Omental fat pad (tissue), 4 donors: ENCODE measurements around the gene AGTR1. TPM values are rescaled to one million over a fixed set of nuclear protein-coding genes. Genes with fewer than 3 reads are reported as not detected.

ENCODE experiments used
- ATAC-seq: fragments of 150-250 bp; one replicate; pipeline ENCODE4 v1.9.1; 2016; ENCODE audit warnings: mild to moderate bottlenecking, moderate library complexity; ENCODE audit not compliant: low FRiP score
- DNase-seq: peaks from one replicate; pipeline ENCODE4 v3.0.0-alpha.2; 2019; ENCODE audit warnings: low spot score
- total RNA-seq, 4 donors: library from RNA; depleted of rRNA; stranded (reverse); fragments of >200 nt; gene quantifications; one replicate each; pipeline ENCODE4 v1.1.0, GENCODE V29; 2016
- TF ChIP-seq, protein P1 (sequence below), 3 donors: fragments of 450-650 bp; IDR thresholded peaks; one replicate each; pipeline ENCODE4 v1.5.1; 2016 to 2017; ENCODE audit warnings: antibody characterized with exemption in 3 of 3, mild to moderate bottlenecking in 3 of 3, moderate library complexity in 2 of 3

Gene AGTR1
- total RNA-seq, 4 donors from 2014 or later, result 10.3 to 163 (median 47.1) TPM

DNA sequence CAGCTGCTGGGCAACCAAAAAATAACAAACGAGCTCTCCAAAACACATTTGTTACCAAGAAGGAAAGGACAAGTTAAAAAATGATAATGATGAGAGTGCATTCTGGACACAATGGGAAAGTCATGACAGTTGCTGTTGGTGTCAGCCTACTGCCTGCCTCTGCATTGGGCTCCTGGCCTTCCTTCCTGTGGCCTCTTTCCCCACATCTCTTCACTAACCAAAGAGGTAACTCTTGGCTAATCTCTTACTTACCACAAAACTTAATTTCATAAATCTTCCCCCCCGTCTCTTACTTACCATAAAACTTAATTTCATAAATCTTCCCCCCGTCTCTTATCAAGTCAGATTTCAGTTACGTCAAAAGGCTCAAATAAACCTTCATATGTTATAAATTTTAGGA lies 58.6 kb downstream of the AGTR1 start:
- DNase-seq, result no peak
- TF ChIP-seq, protein P1, sequence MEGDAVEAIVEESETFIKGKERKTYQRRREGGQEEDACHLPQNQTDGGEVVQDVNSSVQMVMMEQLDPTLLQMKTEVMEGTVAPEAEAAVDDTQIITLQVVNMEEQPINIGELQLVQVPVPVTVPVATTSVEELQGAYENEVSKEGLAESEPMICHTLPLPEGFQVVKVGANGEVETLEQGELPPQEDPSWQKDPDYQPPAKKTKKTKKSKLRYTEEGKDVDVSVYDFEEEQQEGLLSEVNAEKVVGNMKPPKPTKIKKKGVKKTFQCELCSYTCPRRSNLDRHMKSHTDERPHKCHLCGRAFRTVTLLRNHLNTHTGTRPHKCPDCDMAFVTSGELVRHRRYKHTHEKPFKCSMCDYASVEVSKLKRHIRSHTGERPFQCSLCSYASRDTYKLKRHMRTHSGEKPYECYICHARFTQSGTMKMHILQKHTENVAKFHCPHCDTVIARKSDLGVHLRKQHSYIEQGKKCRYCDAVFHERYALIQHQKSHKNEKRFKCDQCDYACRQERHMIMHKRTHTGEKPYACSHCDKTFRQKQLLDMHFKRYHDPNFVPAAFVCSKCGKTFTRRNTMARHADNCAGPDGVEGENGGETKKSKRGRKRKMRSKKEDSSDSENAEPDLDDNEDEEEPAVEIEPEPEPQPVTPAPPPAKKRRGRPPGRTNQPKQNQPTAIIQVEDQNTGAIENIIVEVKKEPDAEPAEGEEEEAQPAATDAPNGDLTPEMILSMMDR (IDR thresholded peaks at IDR 0.05), result no peak
- no peak for ATAC-seq

DNA sequence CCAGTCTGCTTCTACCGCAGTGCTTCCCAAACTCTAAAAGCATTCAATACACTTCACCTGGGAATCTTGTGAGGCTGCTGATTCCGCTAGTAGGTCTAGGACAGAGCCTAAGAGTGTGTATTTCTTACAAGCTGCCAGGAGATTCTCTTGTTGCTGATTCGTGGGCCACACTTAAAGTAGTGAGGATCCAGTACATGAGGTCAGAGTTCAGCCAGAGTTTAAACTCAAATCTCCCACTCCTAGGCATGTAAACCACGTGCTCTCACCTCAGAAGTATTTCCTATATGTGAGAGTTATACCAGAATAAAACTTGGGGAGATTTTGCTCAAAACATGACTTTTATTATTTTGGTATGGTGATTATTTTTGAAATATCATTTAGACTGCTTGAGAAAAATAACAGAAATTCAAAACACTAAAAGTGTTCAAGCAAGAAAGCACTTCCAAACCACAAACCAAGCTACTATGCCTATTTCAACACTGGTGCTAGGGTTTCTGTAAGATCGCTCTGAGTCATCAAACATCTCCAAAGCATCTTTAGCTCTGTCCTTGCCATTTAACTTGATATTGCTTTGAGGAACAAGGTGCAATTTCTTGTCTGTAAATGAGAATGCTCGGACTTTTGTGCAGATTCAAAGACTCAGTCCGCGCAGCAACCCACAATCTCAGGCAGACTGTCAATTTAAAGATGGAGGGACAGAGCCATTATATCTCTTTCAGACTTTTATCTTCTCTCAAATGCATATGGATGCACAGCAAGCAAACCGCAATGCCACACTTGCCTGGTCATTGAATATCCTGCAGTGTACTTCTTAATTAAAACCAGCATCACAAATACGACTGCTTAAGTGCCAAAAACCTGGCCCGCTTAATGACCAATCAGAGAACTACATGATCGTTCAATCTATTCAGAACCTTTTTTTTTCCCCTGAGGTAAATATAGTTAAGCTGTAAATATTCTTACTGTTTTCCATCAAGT lies 59.8 kb downstream of the AGTR1 start:
- DNase-seq, result no peak
- no peak for ATAC-seq
- TF ChIP-seq, protein P1 (IDR thresholded peaks at IDR 0.05), result no peak

DNA sequence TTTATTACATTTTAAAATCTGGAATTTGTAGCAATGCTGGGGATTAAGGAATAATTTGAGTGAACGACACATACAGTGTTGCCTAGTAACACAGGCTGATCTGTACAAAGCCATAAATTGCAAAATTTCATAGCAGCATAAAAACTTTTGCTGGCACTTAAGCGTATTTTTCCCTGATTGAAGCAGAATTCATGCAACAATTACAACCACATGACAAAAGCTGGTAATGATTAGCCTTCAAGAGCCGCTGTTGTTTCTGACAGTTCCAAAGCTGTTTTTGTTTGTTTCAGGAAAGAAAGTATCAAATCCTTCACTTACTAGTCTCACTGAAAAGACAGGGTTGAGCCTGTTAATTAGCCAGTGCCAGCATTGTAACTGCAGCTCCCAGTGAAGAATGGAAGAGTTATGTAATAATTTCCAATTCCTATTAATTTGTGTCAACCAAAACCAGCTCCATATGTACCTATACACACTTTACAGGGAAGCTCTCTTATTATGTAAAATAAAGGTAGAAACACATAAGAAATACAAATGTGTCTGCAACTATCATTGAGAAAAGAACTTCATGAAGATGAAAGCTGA lies 60.7 kb downstream of the AGTR1 start:
- ATAC-seq (no peak), DNase-seq (no peak)
- TF ChIP-seq, protein P1 (IDR thresholded peaks at IDR 0.05), result no peak

DNA sequence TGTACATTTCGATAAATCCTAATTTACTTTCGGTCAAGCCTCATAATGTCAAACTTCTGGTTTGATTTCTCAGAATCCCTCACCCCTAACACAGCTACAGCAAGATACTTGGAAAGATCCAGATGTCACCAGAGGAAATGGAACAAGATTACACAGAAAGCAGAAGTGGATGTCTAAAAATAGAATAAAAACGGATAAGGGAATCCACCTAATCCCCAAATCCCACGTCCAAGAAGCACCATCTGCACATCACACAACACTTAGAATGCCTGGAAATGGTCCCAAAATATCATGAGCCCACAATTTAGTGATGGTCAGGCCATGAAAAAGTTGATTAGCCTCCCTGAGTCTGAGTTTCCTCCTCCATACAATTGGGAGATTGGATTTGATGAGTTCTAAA lies 61.7 kb downstream of the AGTR1 start:
- TF ChIP-seq, protein P1 (IDR thresholded peaks at IDR 0.05), result no peak
- no peak for ATAC-seq
- no peak for DNase-seq

DNA sequence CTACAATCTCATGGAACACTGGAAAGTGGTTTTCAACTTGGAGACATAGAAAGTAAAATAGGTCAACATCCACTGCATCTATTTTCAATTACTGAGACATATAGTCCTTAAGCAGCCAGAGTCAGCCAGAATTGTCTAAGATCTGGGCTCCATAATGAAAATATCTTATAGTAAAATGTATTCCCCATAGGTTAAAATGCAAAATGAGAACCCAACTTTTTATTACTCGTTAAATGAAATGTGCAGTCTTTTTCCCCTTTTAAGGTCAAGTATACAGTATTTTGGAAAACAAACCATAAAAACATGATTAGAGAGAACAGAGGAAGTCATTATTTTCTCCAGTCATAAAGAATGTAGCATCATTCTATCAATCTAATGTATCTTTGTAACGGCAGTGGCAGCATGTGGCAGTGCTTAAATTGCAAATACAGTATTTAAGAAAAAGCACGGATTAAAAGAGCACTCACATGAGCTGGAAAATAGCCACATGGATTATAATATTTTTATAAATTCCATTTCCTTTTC lies 65.5 kb downstream of the AGTR1 start:
- no peak for DNase-seq
- TF ChIP-seq, protein P1 (IDR thresholded peaks at IDR 0.05), result no peak
- ATAC-seq, result no peak

DNA sequence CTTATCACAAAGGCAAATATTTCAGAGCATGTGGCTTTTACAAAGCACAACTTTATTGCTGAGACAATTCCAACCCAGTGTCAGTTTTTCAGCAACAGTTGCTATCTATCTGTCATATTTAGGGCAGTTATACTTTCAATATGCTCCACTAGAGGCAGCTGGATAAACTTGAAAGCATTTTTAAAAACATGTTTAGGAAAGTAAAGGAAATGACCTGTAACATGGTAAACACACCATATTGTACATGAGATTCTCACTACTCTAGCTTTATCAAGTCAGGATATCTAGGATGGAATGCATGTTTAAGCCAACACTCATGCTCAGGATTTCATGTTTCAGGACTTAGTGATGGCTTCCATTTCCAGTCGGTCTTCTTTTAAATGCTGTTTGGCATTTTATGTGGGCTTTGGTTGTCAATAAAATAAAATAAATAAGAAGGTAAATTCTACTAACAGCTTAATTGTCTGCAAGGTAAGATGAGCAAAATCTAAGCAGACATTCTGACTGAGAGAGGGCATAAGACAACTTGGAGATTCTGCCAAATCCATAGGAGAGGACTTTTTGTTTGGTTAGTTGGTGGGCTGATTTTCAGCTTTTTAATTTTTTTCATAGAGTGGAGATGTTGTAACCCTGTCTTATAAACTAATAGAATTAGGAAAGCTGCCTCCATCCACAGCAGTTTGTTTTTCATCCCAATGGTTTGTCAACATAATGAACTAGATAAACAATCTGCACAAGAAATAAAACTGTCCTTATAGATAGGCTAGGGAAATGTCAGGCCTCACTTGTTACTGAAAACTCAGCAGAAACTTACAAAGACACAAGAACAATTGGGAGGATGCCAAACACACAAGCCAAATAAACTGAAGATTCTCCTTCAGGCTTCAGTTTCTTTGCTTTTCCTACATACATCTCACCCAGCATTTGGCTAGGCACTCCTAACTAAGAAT lies 66.6 kb downstream of the AGTR1 start:
- TF ChIP-seq, protein P1 (IDR thresholded peaks at IDR 0.05), result no peak
- ATAC-seq (no peak), DNase-seq (no peak)
